ENCODE data around the gene SCAND1.
A peak's percentile ranks its signal among the peaks of the same experiment; 100 is the strongest.
"Not testable (repeated sequence)": the region's sequence is repeated elsewhere in the genome, so short reads cannot be mapped to it uniquely, and the experiment has no call there.

Gene SCAND1

GRCh38 chr20:35956616-35957015 lies 2.3 kb upstream of the SCAND1 start:
- Histone ChIP-seq H3K27me3 (ENCODE audit: control insufficient read depth, insufficient read depth, low read length) (no peaks in the 10 kb centered on the region), H3K27ac (ENCODE audit: low read depth, low read length) (no peak overlapping the region), H3K9ac (ENCODE audit: low read length) (no peak overlapping the region), H3K36me3 (ENCODE audit: control insufficient read depth, insufficient read depth, low read length) (no peaks in the 10 kb centered on the region), H3K4me1 (ENCODE audit: control insufficient read depth, insufficient read depth, low read length) (peaks cover 9% of the 10 kb centered on the region), H3K9me3 (ENCODE audit: control insufficient read depth, insufficient read depth, low read depth, low read length) (no peaks in the 10 kb centered on the region), H3K4me3 (ENCODE audit: low read depth, low read length) (no peak overlapping the region)

GRCh38 chr20:35954907-35955251 lies 577 bp upstream of the SCAND1 start:
- H3K36me3 ChIP-seq (ENCODE audit: control insufficient read depth, insufficient read depth, low read length), result no peaks in the 10 kb centered on the region
- H3K9me3 ChIP-seq (ENCODE audit: control insufficient read depth, insufficient read depth, low read depth, low read length), result no peaks in the 10 kb centered on the region
- peak overlapping the region; percentile 99 for H3K9ac ChIP-seq (ENCODE audit: low read length)
- H3K4me1 ChIP-seq (ENCODE audit: control insufficient read depth, insufficient read depth, low read length), result peaks cover 9% of the 10 kb centered on the region
- 0 out of 2 replicates have a peak overlapping the region, but pooled peaks have one; percentile 19 for H3K27ac ChIP-seq (ENCODE audit: low read depth, low read length)
- H3K4me3 ChIP-seq (ENCODE audit: low read depth, low read length), result peak overlapping the region; percentile 93
- H3K27me3 ChIP-seq (ENCODE audit: control insufficient read depth, insufficient read depth, low read length), result no peaks in the 10 kb centered on the region

- peaks cover 9% of the 10 kb centered on the region for H3K4me1 ChIP-seq (ENCODE audit: control insufficient read depth, insufficient read depth, low read length)
- H3K27ac ChIP-seq (ENCODE audit: low read depth, low read length), result peak overlapping the region; percentile 96
- peak overlapping the region; percentile 99 for H3K9ac ChIP-seq (ENCODE audit: low read length)
- H3K4me3 ChIP-seq (ENCODE audit: low read depth, low read length), result peak overlapping the region; percentile 93
- no peaks in the 10 kb centered on the region for H3K9me3 ChIP-seq (ENCODE audit: control insufficient read depth, insufficient read depth, low read depth, low read length)
- H3K27me3 ChIP-seq (ENCODE audit: control insufficient read depth, insufficient read depth, low read length), result no peaks in the 10 kb centered on the region
- H3K36me3 ChIP-seq (ENCODE audit: control insufficient read depth, insufficient read depth, low read length), result peaks cover 2% of the 10 kb centered on the region
Measured at GRCh38 chr20:35953387-35954199, 709 bp downstream of the SCAND1 start.

- peaks cover 9% of the 10 kb centered on the region for H3K36me3 ChIP-seq (ENCODE audit: control insufficient read depth, insufficient read depth, low read length)
- peak overlapping the region; percentile 99 for H3K9ac ChIP-seq (ENCODE audit: low read length)
- H3K27me3 ChIP-seq (ENCODE audit: control insufficient read depth, insufficient read depth, low read length), result no peaks in the 10 kb centered on the region
- H3K4me1 ChIP-seq (ENCODE audit: control insufficient read depth, insufficient read depth, low read length), result peaks cover 9% of the 10 kb centered on the region
- H3K4me3 ChIP-seq (ENCODE audit: low read depth, low read length), result peak overlapping the region; percentile 93
- no peaks in the 10 kb centered on the region for H3K9me3 ChIP-seq (ENCODE audit: control insufficient read depth, insufficient read depth, low read depth, low read length)
- peak overlapping the region; percentile 96; the same call in 1 of the 2 replicates for H3K27ac ChIP-seq (ENCODE audit: low read depth, low read length)
Measured at GRCh38 chr20:35952480-35953386, 1.6 kb downstream of the SCAND1 start.

- H3K4me1 ChIP-seq (ENCODE audit: control insufficient read depth, insufficient read depth, low read length); H3K27me3 ChIP-seq (ENCODE audit: control insufficient read depth, insufficient read depth, low read length); H3K27ac ChIP-seq (ENCODE audit: low read depth, low read length); H3K9ac ChIP-seq (ENCODE audit: low read length); H3K9me3 ChIP-seq (ENCODE audit: control insufficient read depth, insufficient read depth, low read depth, low read length): not testable (repeated sequence)
- Histone ChIP-seq H3K4me3 (ENCODE audit: low read depth, low read length) (0 out of 2 replicates have a peak overlapping the region, but pooled peaks have one; percentile 93), H3K36me3 (ENCODE audit: control insufficient read depth, insufficient read depth, low read length) (peaks cover 11% of the 10 kb centered on the region)
Measured at GRCh38 chr20:35952080-35952479, 2.2 kb downstream of the SCAND1 start.

- Histone ChIP-seq H3K4me3 (ENCODE audit: low read depth, low read length) (no peak overlapping the region), H3K9ac (ENCODE audit: low read length) (no peak overlapping the region), H3K27ac (ENCODE audit: low read depth, low read length) (no peak overlapping the region), H3K27me3 (ENCODE audit: control insufficient read depth, insufficient read depth, low read length) (no peaks in the 10 kb centered on the region), H3K36me3 (ENCODE audit: control insufficient read depth, insufficient read depth, low read length) (peaks cover 15% of the 10 kb centered on the region), H3K9me3 (ENCODE audit: control insufficient read depth, insufficient read depth, low read depth, low read length) (no peaks in the 10 kb centered on the region), H3K4me1 (ENCODE audit: control insufficient read depth, insufficient read depth, low read length) (peaks cover 9% of the 10 kb centered on the region)
Measured at GRCh38 chr20:35950093-35950492, 4.2 kb downstream of the SCAND1 start.

- H3K4me3 ChIP-seq (ENCODE audit: low read depth, low read length), result no peak overlapping the region
- H3K9me3 ChIP-seq (ENCODE audit: control insufficient read depth, insufficient read depth, low read depth, low read length), result no peaks in the 10 kb centered on the region
- H3K36me3 ChIP-seq (ENCODE audit: control insufficient read depth, insufficient read depth, low read length), result peaks cover 23% of the 10 kb centered on the region
- peaks cover 6% of the 10 kb centered on the region for H3K4me1 ChIP-seq (ENCODE audit: control insufficient read depth, insufficient read depth, low read length)
- H3K27ac ChIP-seq (ENCODE audit: low read depth, low read length), result no peak overlapping the region
- no peak overlapping the region for H3K9ac ChIP-seq (ENCODE audit: low read length)
- H3K27me3 ChIP-seq (ENCODE audit: control insufficient read depth, insufficient read depth, low read length), result no peaks in the 10 kb centered on the region
Measured at GRCh38 chr20:35947907-35948306, 6.4 kb downstream of the SCAND1 start.

GRCh38 chr20:35947489-35947888 lies 6.8 kb downstream of the SCAND1 start:
- Histone ChIP-seq H3K27ac (ENCODE audit: low read depth, low read length) (no peak overlapping the region), H3K9ac (ENCODE audit: low read length) (no peak overlapping the region), H3K36me3 (ENCODE audit: control insufficient read depth, insufficient read depth, low read length) (peaks cover 25% of the 10 kb centered on the region), H3K4me3 (ENCODE audit: low read depth, low read length) (no peak overlapping the region), H3K27me3 (ENCODE audit: control insufficient read depth, insufficient read depth, low read length) (no peaks in the 10 kb centered on the region), H3K9me3 (ENCODE audit: control insufficient read depth, insufficient read depth, low read depth, low read length) (no peaks in the 10 kb centered on the region), H3K4me1 (ENCODE audit: control insufficient read depth, insufficient read depth, low read length) (peaks cover 1% of the 10 kb centered on the region)

- H3K27ac ChIP-seq (ENCODE audit: low read depth, low read length), result no peak overlapping the region
- peaks cover 13% of the 10 kb centered on the region for H3K4me1 ChIP-seq (ENCODE audit: control insufficient read depth, insufficient read depth, low read length)
- no peaks in the 10 kb centered on the region for H3K27me3 ChIP-seq (ENCODE audit: control insufficient read depth, insufficient read depth, low read length)
- H3K9ac ChIP-seq (ENCODE audit: low read length), result no peak overlapping the region
- H3K4me3 ChIP-seq (ENCODE audit: low read depth, low read length), result no peak overlapping the region
- peaks cover 51% of the 10 kb centered on the region for H3K36me3 ChIP-seq (ENCODE audit: control insufficient read depth, insufficient read depth, low read length)
- no peaks in the 10 kb centered on the region for H3K9me3 ChIP-seq (ENCODE audit: control insufficient read depth, insufficient read depth, low read depth, low read length)
Measured at GRCh38 chr20:35942243-35942642, 12.1 kb downstream of the SCAND1 start.

GRCh38 chr20:35941620-35942019 lies 12.7 kb downstream of the SCAND1 start:
- H3K4me3 ChIP-seq (ENCODE audit: low read depth, low read length), result no peak overlapping the region
- no peak overlapping the region for H3K27ac ChIP-seq (ENCODE audit: low read depth, low read length)
- H3K9me3 ChIP-seq (ENCODE audit: control insufficient read depth, insufficient read depth, low read depth, low read length), result no peaks in the 10 kb centered on the region
- H3K4me1 ChIP-seq (ENCODE audit: control insufficient read depth, insufficient read depth, low read length), result peaks cover 13% of the 10 kb centered on the region
- peaks cover 51% of the 10 kb centered on the region for H3K36me3 ChIP-seq (ENCODE audit: control insufficient read depth, insufficient read depth, low read length)
- H3K9ac ChIP-seq (ENCODE audit: low read length), result no peak overlapping the region
- H3K27me3 ChIP-seq (ENCODE audit: control insufficient read depth, insufficient read depth, low read length), result no peaks in the 10 kb centered on the region

GRCh38 chr20:35939264-35939663 lies 15.0 kb downstream of the SCAND1 start:
- peaks cover 43% of the 10 kb centered on the region for H3K36me3 ChIP-seq (ENCODE audit: control insufficient read depth, insufficient read depth, low read length)
- H3K4me3 ChIP-seq (ENCODE audit: low read depth, low read length), result no peak overlapping the region
- no peaks in the 10 kb centered on the region for H3K27me3 ChIP-seq (ENCODE audit: control insufficient read depth, insufficient read depth, low read length)
- no peak overlapping the region for H3K27ac ChIP-seq (ENCODE audit: low read depth, low read length)
- H3K9me3 ChIP-seq (ENCODE audit: control insufficient read depth, insufficient read depth, low read depth, low read length), result no peaks in the 10 kb centered on the region
- H3K9ac ChIP-seq (ENCODE audit: low read length), result no peak overlapping the region
- peaks cover 16% of the 10 kb centered on the region for H3K4me1 ChIP-seq (ENCODE audit: control insufficient read depth, insufficient read depth, low read length)

Measured in HUES6 (cell line).